Fibroblast of mammary gland (primary cell): ENCODE data around the gene EFNA5.

Experiments used
- DNase-seq: peaks from one replicate; pipeline ENCODE4 v3.0.0-alpha.2; 2010; ENCODE audit warnings: low read depth
- H3K4me3 ChIP-seq: 2 replicates; pipeline ENCODE4 v1.5.1; 2011; ENCODE audit warnings: low read depth, mild to moderate bottlenecking, low read length, moderate library complexity; ENCODE audit not compliant: control insufficient read depth
- CTCF ChIP-seq: conservative IDR thresholded peaks from 2 replicates; pipeline ENCODE4 v1.5.1; 2011; ENCODE audit warnings: low read depth, low read length, inconsistent platforms; ENCODE audit not compliant: control insufficient read depth, insufficient read depth

EFNA5 gene

GRCh38 chr5:107470295-107470582 is 200.5 kb downstream of the EFNA5 start:
- peak; percentile 28 for DNase-seq
- no peak overlapping the region for H3K4me3 ChIP-seq
- no peak for TF ChIP-seq CTCF

GRCh38 chr5:107469485-107470294 is 201.0 kb downstream of the EFNA5 start:
- TF ChIP-seq CTCF = no peak
- DNase-seq = peak; percentile 87
- no peak overlapping the region for H3K4me3 ChIP-seq

- no peak for DNase-seq
- no peak overlapping the region for H3K4me3 ChIP-seq
- TF ChIP-seq CTCF = no peak
Observed at GRCh38 chr5:107469064-107469463, 201.7 kb downstream of the EFNA5 start.

- DNase-seq = no peak
- TF ChIP-seq CTCF = no peak
- no peak overlapping the region for H3K4me3 ChIP-seq
Observed at GRCh38 chr5:107468276-107468675, 202.5 kb downstream of the EFNA5 start.

GRCh38 chr5:107467137-107467932 is 203.4 kb downstream of the EFNA5 start:
- no peak for TF ChIP-seq CTCF
- H3K4me3 ChIP-seq = no peak overlapping the region
- no peak for DNase-seq

GRCh38 chr5:107466233-107466769 is 204.4 kb downstream of the EFNA5 start:
- DNase-seq = peak; percentile 64
- TF ChIP-seq CTCF = no peak

More at GRCh38 chr5:107466233-107466769, 204.4 kb downstream of the EFNA5 start:
- no peak overlapping the region for H3K4me3 ChIP-seq
